GM18861 (cell line): Measurements from ENCODE around the gene CTSE.

Source experiments
- ATAC-seq: cut with Tn5 transposase; IDR thresholded peaks from one replicate; pipeline ENCODE4 v1.9.1; 2021; ENCODE audit not compliant: unreplicated experiment

Gene CTSE

DNA sequence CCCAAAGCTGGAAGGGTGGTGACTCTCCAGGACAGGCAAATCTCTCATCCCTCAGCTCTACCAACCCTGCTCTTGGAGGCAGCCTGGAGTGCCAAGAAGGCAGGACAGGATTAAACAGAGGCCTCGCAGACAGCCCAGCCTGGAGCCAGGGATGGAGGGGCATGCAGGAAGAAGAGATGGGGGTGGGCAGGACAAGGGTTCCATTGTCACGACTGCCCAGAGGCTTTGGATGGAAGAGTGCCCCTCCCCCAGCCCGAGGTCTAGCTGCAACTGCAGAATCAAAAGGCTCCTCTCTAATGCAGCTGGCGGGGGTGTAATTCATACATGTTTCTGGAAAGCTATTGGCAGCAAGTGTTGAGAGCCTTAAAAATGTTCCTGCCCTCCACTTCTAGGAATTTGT lies 29.3 kb downstream of the CTSE start:
- ATAC-seq = no peak

DNA sequence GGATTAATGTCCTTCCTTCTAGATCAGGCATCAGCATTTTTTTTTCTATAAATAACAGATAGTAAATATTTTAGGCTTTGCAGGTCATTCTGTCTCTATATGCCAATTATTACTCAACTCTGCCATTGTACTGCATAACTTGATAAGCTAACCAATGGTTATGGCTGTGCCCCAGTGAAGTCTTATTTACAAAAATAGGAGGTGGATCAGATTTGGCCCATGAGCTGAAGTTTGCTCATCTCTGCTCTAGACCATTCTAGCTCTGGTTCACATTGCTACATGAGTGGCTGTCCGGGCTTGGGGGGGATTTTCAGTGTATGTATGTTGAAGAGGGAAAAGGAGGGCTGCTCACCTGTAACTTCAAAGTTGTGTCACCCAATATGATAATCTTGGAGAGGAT lies 30.6 kb downstream of the CTSE start:
- no peak for ATAC-seq

DNA sequence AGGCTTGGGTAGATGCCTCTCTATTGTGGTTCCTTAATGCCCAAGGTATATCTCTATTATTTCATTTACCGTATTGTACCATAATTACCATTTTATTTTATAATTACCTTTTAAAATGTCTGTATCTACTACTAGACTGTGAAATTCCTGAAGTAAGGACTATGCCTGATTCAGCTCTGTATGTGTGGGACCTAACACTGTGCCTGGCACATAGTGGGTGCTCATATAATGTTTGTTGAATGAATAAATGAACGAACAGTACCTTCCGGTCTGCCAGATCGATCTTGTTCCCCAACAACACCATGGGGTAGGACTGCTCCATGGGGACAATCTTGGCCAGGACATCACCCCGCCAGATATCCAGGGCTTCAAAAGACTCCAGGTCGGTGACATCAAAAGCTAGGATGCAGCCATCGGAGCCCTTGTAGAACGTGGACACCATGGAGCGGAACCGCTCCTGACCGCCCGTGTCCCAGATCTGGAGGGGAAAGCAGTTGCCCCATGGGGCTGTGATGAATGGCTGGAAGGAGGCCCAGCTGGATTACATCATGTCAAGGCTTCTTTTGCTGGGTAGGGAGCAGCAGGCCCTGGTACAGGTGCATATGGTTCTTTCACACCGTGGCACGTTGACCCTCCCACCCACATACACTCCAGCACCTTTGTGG lies 31.3 kb downstream of the CTSE start:
- ATAC-seq = no peak

DNA sequence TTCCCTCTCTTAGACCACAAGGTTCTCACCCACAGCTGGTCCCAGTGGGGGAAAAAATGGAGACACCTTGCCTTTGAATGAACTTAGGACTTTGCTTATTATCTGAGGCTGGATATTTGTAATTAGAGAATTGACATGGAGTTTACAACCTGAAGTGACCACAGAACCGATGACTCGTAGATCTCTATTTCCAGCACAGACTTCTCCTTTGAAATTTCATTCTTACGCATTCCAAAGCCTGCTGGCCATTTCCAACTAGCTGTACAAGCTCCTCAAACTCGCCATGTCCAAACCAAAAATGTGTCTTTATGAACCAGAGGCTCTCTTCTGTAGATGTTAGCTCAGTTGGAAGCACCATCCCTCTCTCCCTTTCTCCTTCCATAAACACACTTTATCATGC lies 32.5 kb downstream of the CTSE start:
- ATAC-seq = no peak

DNA sequence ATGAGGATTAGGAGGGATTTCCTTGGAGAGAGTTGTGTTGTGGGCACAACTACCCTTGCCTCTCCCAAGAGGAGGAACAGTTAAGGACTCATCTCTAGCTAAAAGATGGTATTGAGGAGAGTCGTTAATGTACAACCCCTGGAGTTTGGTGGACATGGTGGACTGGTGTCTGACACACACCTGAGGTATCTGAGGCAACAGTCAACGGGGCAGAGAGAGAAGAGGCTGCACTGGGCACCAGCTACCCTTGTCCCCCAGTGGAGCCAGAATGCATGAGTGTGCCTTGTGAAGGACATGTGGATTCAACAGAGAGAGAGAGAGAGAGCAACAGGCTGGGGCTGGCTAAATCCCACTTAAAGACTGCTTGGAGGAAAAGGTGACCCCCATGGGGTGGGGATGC lies 33.5 kb downstream of the CTSE start:
- ATAC-seq = no peak

DNA sequence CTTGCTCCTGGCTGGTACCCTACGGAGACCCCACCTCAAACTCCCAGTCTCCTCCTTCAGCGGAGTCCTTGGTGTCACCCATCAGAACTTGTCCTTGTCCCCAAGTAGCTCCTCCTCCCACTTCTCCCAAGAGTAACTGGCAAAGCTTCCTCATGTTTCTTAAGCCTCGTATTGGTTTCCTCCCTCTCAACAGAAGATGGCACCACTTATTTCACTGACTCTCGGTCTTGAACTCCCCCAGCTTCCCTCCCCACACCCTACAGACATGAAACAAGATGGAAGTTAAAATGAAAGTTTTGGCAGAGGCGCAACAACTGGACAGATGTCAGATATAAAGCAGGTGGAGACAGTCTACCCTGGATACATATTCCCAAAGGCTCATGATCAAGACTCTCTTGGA lies 33.9 kb downstream of the CTSE start:
- no peak for ATAC-seq

DNA sequence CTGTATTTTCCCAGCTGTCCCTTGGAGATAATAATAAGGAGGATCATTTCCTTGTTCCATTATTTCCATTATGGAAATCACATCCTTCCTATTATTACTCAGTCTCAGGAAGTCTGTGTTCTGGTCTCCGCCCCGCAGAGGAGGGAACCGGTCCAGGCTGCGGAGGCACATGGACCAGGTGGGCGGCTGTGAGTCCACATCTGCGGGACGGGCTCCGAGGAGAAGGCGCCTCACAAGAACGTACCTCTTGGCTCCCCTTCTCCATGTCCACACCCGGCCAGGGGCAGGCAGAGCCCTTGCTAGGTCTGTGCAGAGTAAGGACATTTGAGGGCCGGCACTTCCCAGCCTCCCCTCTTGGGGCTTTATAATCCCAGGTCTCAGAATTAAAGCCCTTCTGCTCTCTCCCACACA lies 35.1 kb downstream of the CTSE start:
- no peak for ATAC-seq

DNA sequence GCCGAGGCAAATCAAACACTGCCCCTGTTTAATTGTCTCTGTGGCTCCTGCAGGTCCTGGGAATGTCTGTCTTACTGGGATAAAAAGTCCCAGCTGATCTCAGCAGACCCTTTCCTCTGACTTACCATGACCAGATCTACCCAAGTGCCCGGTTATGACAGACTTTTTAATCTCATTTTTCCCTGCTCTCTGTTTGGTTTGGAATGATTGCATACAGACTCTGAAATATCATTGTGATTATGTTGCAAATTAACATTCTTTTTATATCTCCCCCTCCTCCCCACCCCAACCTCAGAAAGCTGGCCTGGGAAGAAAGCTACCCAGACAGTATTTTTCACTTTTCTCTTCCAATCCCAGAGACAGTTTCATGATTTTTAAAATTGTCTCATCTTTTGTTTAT lies 36.8 kb downstream of the CTSE start:
- ATAC-seq = no peak

DNA sequence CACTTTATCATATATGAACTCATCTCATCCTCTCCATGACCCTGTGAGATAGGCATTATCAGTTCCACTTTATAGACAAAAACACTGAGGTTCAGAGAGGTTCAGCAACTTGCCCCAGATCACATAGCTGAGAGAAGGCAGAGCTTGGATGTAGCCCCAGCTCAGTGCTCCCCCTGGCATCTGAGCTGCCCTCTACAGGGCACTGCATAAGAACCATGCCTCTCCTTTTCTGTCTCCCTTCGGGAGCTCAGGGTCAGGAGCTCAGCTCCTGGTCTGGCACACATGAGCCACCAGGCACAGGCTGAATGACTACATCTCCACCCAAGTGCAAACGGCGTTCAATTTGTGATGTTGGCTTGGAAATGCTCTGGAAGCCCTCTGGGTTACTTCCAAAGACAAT lies 37.4 kb downstream of the CTSE start:
- no peak for ATAC-seq

DNA sequence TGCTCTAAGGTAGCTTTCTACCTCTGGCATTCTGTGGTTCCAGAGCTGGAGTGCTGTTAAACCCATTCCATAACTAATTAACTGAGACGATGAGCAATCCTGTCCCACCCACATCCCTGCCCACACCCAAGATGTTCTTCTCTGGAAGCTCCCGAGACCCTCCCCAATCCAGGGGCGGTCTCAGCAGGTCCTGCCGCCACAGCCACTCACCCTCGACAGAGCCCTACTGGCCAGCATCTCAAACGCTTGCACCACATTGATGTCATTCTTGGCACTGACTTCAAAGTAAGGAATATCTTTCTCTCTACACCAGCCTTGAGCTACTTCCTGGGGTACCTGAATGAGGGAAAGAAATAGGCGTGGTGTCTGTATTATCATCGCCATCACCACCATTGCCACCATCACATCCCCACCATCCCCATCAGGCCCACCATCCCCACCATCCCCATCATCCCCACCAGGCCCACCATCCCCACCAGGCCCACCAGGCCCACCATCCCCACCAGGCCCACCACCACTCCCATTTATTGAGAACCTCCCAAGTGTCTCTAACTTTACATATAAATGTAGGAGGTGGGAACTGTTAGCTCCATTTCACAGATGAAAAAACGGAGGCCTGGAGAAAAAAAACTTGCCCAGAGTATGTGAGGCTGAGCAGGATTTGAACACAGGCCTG lies 38.2 kb downstream of the CTSE start:
- ATAC-seq = no peak

DNA sequence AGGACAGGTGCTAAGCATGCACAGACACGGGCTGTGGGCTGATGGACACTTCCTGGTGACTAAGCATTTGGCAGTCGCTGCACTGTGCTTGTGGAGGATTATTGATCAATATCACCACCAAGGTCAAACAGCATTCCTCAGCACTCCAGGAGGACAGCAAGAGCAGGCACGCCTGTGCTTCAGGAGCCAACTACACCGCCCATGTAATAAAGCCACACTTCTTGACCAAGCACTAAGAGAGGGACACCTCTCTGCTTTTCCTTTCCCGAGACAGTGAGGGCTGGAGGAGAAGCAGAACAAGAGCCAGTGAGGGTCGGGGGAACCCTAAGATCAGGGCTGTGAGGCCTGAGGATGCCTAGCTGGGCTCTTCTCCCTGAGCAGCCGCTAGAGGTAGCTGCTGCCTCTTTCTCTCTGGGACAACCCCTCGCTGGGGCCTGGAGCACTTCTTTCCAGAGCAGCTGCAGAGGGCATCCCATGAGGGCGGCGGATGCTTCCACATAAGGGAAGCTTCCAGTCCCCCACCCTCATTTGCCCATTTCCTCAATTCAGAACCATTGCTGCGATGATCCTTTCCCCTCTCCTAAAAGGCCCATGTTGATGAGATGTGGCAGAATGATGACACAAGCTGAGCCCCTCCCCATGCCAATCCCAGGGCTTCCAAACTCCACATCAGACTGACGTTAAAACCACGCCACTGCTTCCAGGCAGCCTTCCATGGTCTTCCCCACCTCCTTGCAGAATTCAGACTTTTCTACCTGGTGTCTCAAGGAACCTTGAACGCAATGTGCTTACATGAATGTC lies 39.6 kb downstream of the CTSE start:
- no peak for ATAC-seq

DNA sequence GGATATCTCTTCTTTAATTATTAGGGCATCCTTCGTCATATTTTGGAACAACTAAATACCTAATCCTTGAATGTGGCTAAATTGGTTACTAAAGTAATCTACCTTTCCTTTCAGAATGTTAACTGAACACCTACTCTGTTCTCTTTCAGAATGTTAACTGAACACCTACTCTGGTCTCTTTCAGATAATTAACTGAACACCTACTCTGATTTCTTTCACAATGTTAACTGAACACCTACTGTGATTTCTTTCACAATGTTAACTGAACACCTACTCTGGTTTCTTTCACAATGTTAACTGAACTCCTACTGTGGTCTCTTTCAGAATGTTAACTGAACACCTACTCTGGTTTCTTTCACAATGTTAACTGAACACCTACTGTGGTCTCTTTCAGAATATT lies 42.4 kb downstream of the CTSE start:
- ATAC-seq = no peak

DNA sequence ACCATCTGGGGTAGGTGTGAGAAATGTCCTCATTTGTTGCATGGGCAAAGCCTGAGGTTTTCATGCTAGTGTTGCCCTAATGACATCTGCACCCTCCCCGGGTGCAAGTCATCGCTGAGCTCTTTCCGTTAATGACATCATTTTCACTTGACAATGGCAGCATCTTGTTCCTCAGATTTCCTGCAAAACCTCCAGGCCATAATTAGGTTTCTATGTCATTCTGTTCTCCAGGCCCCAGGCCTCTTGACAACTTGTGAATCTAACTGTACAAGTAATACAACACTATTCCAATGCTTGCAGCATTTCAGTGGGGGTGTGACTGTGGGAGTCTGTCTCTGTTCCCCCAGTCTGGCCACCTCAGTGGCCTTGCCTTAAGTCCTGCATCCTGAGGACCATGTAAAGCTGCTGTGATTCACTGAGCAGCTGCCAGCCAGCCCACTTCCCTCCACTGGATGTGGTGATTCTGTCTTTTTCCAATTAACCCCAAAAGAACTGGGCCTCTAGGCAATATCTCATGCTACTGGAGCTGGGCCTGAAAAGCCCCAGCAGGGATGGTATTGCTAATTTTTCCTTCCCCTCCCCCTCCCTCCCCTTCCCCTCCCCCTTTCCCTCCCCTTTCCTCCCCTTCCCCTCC lies 43.3 kb downstream of the CTSE start:
- ATAC-seq = no peak

DNA sequence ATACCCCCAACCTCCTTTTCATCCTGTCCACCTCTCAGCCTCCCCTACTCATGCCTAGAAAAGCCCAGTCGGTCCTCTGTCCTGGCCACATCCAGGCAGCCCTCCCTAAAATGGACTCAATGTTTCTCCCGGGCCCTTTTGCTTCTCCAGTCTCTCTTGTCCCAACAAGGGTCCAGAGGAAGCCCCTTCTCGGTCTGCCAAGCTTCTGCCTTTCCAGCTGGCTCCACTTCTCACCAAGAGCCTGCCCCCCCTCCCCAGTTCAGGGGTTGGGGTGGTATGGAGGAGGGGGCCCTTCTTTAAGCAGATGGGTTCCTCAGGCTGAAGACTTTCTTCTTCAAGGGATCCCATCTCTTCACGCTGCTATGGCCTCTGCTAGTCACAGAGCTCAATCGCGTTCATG lies 44.4 kb downstream of the CTSE start:
- no peak for ATAC-seq

DNA sequence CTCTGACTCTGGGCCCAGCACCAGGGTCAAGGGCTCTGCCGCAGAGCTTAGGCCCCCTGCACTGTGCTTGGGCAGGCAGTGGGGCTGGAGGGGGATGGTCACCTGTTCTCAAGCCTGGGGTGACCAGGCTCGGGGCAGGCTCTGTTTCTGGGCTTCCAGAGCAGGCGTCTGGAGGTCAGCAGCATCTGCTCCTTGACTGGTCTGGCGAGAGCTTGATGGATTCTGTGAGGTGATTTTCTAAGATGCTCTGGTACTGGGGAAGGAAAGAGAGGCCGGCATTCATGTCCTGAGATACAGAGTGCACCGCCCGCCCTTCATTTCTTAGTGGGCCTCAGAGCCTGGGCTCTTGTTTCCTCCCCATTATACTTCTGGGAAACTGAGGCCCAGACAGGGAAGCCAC lies 45.0 kb downstream of the CTSE start:
- no peak for ATAC-seq

DNA sequence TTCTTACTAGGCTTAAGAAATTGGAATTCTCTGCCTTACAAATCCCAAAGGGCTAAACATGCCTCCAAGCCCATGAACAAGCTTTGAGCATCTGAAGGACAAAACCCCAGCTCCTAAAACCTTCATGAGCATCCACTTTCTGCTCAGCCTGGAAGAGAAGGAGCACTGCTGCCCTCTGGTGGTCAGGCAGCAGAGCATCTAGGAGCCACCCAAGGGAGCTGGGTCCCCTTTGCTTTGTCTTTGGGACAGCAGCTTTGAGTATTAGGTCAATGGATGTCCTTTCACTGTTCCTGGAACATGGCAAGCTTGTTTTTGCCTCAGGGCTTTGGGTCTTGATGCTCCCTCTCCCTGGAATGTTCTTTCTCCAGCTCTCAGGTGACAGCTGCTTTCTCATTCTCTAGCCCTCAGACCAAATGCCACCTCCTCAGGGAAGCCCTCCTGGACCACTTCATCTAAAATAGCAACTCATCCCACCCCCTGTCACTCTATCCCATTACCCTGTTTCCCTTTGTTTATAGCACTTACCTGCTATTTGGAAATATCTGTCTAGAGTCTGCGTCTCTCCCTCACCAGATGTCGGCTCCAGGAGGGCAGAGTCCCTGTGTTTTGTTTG lies 46.2 kb downstream of the CTSE start:
- ATAC-seq = no peak

DNA sequence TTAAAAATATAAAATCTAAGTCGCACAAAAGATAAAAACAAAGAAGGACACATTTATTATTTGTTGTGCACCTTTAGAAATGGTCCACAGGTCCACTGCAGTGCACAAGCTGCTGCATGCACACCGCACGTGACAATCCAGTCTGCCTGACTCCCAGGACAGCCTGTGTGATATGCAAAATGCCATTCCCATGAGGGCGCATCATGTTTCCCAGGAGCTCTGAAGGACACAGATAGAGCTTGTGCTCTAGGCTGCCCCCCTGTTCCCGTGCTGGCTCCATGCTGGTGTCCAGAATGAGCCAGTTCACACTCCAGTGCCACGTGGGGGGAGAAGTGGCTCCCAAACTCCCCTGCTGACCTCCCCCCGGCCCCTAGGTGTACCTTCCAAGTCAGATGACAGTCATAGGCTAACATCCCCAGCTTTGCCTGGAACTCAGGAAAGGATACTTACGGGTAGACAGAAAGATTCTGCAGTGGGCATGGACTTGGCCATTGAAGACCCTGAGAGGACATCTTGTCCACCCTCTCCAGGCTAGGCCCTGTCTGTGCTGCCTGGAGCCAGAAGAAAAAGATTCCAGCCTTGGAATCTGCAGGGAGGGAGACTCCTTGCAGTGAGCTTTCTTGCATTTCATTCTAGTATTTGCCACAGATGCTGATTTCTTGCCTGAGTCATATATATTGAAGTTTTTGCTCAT lies 46.8 kb downstream of the CTSE start:
- no peak for ATAC-seq

DNA sequence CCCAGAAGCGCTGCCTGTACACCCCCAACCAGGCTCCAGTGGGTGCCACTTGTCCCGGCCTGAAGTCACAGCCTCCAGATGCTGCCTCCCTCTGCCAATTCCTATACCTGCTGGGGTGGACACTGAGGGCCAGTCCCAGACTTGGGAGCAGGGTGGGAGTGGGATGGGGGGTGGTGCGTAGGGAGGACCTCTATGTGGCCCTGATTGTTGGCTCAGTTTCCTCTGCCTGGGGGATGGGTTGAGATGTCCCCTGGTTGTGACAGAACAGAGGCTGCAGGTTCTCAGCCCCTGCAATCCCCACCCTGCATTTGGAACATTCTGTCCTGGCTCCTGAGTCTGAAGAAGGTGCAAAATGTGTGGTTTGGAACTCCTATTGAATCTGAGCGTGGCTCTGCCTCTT lies 47.7 kb downstream of the CTSE start:
- ATAC-seq = no peak

DNA sequence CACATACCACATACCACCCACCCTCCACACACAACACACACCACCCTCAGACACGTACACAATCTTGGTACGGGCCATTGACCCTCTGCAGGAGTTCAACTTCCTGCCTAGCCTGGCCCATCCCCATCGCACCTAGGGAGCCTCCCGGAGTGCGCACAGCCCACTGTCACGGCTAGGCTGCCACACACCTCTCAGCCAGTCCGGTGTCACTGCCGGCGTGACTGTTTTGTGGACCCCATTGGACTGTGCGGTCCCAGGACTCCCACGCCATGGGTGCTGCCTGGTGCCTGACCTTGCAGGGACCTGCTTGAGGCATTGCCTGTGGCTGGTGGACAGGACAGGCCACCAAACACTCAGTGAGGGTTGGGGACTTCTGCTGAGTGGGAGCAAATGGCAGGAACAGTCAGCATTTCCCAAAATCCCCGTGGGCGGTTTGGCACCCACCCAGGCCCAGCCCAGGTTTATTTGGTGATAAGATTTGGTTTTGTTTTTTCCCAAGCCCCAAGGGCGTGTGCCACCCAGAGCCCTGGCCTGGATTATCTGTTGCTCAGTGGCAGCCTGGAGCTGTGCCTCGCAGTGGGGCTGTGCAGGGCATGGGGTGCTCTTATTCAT lies 48.2 kb downstream of the CTSE start:
- ATAC-seq = no peak

DNA sequence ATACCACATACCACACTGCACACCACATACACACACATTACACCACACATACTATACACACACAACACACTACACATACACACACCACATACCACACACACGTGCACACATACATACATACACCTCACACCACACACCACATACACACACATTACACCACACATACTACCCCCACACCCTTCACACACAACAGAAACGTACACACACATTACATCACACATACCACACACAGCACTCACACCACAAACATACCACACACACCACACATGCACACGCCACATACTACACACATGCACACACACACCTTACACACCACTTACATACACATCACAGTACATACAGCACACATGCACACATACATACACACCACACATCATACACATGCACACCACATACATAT lies 49.0 kb downstream of the CTSE start:
- no peak for ATAC-seq
